Activated T-helper 2 cell treated with anti-CD3 and anti-CD28 coated beads, Interferon-gamma antibody, Interleukin-2, Interleukin-4, amounts not matched to agents 10 μg/mL and 5 μg/mL and 100 μg/mL, durations not matched to agents 14 hours and 24 hours and 36 hours (primary cell): Measurements from ENCODE around the gene EMP1. TPM values are rescaled to one million over a fixed set of nuclear protein-coding genes. Genes with fewer than 3 reads are reported as not detected.

ENCODE experiments used
- DNase-seq: peaks from one replicate; pipeline ENCODE4 v3.0.0; 2021; ENCODE audit warnings: low spot score
- H3K27ac Mint-ChIP-seq: one replicate; pipeline ENCODE4 v1.8.0; 2021; ENCODE audit warnings: mixed read lengths
- H3K27me3 Mint-ChIP-seq: one replicate; pipeline ENCODE4 v1.8.0; 2021; ENCODE audit warnings: low read depth, mixed read lengths
- H3K36me3 Mint-ChIP-seq: one replicate; pipeline ENCODE4 v1.8.0; 2021; ENCODE audit warnings: low read depth, mixed read lengths
- H3K4me1 Mint-ChIP-seq: one replicate; pipeline ENCODE4 v1.8.0; 2021; ENCODE audit warnings: low read depth, mixed read lengths
- H3K4me3 Mint-ChIP-seq: one replicate; pipeline ENCODE4 v1.8.0; 2021; ENCODE audit warnings: low read depth, mild to moderate bottlenecking, moderate library complexity, mixed read lengths
- H3K9me3 Mint-ChIP-seq: one replicate; pipeline ENCODE4 v1.8.0; 2021; ENCODE audit warnings: mixed read lengths
- intact Hi-C: fragments of 100-400 bp; cut with micrococcal nuclease; formaldehyde crosslinking; loops from one replicate; pipeline ENCODE4 v1.15.1; 2023
- total RNA-seq: library from RNA; stranded (reverse); gene quantifications from 2 replicates; pipeline ENCODE4 v1.2.3, GENCODE V29; 2022

Gene EMP1
- total RNA-seq, 1 donor from 2014 or later = 10.2 TPM

DNA sequence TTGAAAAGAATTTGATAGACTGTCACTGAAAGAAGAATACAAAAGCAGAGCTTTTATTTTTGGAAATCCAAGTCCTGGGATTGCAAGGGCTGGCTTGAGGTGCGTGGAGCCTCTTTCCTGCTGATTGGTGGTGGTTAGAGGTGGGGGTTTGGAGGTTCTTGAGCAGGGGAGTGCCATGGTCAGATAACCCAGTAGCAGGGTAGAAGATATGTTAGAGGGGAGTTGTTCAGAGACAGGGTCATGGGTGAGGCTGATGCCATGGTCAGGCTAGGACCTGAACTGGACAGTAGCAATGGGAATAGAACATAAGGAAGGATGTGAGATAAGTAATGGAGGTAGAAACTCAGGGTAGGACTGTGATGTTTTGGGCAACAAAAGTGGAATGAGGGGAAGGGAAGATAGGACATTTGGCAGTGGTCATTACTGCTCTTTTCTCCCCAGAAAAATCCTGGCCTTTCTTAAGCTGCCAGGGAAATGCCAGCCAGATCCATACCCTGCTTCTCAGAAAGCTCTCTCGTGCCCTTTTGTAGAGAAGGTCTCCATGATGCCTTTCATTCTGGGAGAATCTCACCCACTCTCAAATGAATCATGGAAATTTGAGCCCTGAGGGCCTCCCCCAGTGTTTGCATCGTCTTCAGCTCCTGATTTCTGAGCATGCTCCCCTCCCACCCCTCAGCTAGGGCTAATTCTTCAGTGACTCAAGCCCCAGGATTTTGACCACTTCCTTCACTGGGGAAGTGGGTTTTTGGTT is 9.5 kb downstream of the EMP1 start:
- DNase-seq = no peak
- peaks cover 8% of the 10 kb centered on the region for H3K27me3 Mint-ChIP-seq
- no peaks in the 10 kb centered on the region for H3K36me3 Mint-ChIP-seq
- H3K4me1 Mint-ChIP-seq = peaks cover 33% of the 10 kb centered on the region
- H3K9me3 Mint-ChIP-seq = no peaks in the 10 kb centered on the region
- H3K4me3 Mint-ChIP-seq = no peak overlapping the region
- intact Hi-C loops = loop anchor here (1.0 kb wide), 1 partner anchor 10 kb away; the partner anchor contains the start of gene EMP1
- H3K27ac Mint-ChIP-seq = peak overlapping the region; percentile 54

GRCh38 chr12:13206560-13206897 is 10.0 kb downstream of the EMP1 start:
- Mint-ChIP-seq H3K27ac (peak overlapping the region; percentile 54), H3K4me3 (no peak overlapping the region), H3K4me1 (peaks cover 36% of the 10 kb centered on the region), H3K36me3 (no peaks in the 10 kb centered on the region), H3K27me3 (peaks cover 4% of the 10 kb centered on the region), H3K9me3 (no peaks in the 10 kb centered on the region)
- intact Hi-C loops = loop anchor here (1.0 kb wide), 1 partner anchor 10 kb away; the partner anchor contains the start of gene EMP1
- DNase-seq = no peak

- intact Hi-C loops = loop anchor here (1.0 kb wide), 1 partner anchor 21 kb away; no protein-coding TSS in a partner anchor
- no peak for DNase-seq
- Mint-ChIP-seq H3K4me1 (peaks cover 44% of the 10 kb centered on the region), H3K27ac (no peak overlapping the region), H3K9me3 (no peaks in the 10 kb centered on the region), H3K27me3 (peaks cover 2% of the 10 kb centered on the region), H3K4me3 (no peak overlapping the region), H3K36me3 (no peaks in the 10 kb centered on the region)
These were observed 12.3 kb downstream of the EMP1 start for GRCh38 chr12:13208533-13209435.

DNA sequence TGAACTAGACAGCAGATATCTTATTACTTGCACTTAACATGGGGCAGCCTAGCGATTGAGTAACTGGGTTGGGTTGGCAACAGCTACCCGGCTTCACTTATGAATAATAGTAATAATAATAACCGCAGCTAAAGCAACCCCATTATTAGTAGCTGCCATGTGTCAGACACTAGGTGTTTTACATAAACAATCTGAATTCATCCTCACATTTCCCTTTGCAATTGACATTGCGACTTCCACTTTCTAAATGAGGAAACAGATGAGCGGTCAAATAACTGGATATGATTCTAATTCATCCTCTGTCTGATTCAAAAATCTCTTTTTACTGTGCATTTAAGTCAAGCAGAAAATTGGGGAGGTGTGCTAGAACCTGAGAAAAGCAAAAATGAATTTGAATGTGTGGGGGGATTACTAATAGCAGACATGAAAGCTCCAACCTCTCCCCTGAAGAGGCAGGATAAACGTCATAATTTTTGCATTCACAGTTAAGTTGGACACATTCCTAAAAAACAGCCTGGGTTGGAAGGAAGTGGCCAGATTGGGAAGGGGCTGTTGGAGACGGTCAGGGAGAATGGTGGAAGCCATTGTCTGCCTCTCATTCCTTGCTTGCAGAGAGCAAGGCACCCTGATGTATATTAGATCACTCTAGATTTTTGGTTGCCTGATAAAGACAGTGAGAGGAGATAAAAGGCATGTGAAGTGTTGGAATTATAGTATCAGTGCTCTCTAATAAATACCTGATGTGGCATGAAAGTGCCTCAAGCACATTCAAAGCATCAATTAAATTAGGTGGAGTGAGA is 13.1 kb downstream of the EMP1 start:
- no peak overlapping the region for H3K4me3 Mint-ChIP-seq
- no peaks in the 10 kb centered on the region for H3K36me3 Mint-ChIP-seq
- H3K9me3 Mint-ChIP-seq = no peaks in the 10 kb centered on the region
- no peak for DNase-seq
- no peak overlapping the region for H3K27ac Mint-ChIP-seq
- H3K4me1 Mint-ChIP-seq = peaks cover 44% of the 10 kb centered on the region
- H3K27me3 Mint-ChIP-seq = no peaks in the 10 kb centered on the region
- intact Hi-C loops = loop anchor here (1.0 to 5.0 kb wide), 3 partner anchors 13 to 422 kb away; partner anchors contain the start of genes APOLD1, EMP1 and HEBP1

DNA sequence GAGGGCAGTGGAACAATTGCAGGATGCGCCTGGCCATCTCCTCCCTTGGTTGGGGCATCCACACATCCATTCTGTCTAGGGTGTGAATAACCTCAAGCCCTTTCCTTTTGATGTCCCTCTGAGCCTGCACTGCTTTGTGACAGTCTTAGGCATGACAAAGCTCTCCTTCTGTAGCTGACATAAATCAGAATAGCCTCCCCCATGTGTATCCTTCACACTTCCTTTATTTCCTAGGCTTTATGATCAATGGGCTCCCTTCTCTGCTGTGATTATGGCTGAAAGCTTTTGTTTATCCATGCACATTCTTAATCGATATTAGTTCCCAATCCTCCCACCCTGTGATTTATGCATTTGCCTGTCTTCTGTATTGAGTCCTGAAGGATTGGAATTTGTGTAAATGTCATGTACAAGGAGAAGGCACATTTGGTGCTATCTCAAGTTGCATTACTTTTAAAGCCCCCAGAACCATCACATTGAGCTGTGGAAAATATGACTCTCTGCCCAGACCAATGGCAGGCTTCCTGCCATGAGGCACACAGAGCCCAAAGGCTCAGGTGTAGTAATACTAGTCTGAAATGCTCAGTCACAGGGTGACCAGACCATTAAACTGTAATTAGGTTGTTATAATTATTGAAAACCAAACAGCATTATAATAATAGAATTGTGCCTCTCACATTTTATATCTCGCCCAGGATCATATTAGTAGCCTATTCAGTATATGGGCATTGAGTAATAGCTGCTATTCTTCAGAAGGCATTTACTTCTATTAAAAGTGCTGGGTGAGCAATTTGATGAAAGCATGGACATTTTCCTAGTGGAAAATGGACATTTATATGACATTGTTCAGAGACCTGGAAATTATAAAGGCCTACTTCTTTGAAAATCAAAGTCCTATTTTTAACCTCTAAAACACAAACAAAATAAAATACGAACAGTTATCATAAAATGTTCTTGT is 14.0 kb downstream of the EMP1 start:
- intact Hi-C loops = loop anchor here (1.0 to 5.0 kb wide), 3 partner anchors 14 to 423 kb away; partner anchors contain the start of genes APOLD1, EMP1 and HEBP1
- no peaks in the 10 kb centered on the region for H3K36me3 Mint-ChIP-seq
- no peak overlapping the region for H3K27ac Mint-ChIP-seq
- peaks cover 41% of the 10 kb centered on the region for H3K4me1 Mint-ChIP-seq
- no peak for DNase-seq
- H3K27me3 Mint-ChIP-seq = no peaks in the 10 kb centered on the region
- no peak overlapping the region for H3K4me3 Mint-ChIP-seq
- no peaks in the 10 kb centered on the region for H3K9me3 Mint-ChIP-seq

DNA sequence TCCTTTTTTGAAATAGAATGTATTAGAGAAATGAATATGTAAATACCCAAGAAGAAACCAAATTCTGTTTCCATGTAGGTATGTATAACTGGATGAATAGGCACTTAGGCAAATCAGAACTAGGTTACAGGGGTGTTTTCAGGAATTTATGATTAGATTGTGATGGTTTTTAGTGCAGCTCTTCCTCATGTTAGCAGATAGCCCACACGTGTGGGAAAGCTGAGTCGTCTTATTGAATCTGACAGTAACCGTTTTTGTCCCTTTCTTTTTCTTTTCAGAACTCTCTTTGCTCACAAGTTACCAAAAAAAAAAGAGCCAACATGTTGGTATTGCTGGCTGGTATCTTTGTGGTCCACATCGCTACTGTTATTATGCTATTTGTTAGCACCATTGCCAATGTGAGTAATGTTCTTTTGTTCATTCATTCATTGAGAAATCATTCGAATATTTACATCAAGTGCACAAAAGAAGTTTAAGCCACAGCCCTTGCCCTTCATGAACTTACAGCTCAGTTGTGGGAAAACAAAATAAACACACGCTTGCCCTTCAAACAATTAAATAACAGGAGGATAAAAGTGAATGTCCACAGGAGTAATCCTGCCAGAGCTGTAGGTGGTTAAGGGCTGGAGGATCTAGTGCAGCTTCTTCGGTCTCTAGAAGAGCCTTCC is 14.8 kb downstream of the EMP1 start:
- no peak overlapping the region for H3K27ac Mint-ChIP-seq
- H3K4me3 Mint-ChIP-seq = no peak overlapping the region
- no peaks in the 10 kb centered on the region for H3K9me3 Mint-ChIP-seq
- H3K36me3 Mint-ChIP-seq = no peaks in the 10 kb centered on the region
- no peak for DNase-seq
- H3K27me3 Mint-ChIP-seq = peaks cover 1% of the 10 kb centered on the region
- H3K4me1 Mint-ChIP-seq = peaks cover 32% of the 10 kb centered on the region
- intact Hi-C loops = loop anchor here (2.0 to 5.0 kb wide), 2 partner anchors 211 to 424 kb away; partner anchors contain the start of genes APOLD1 and HEBP1

GRCh38 chr12:13211859-13212664 is 15.5 kb downstream of the EMP1 start:
- H3K4me1 Mint-ChIP-seq = peaks cover 26% of the 10 kb centered on the region

GRCh38 chr12:13215056-13215455 is 18.5 kb downstream of the EMP1 start:
- H3K36me3 Mint-ChIP-seq = no peaks in the 10 kb centered on the region
- no peaks in the 10 kb centered on the region for H3K9me3 Mint-ChIP-seq
- H3K4me3 Mint-ChIP-seq = no peak overlapping the region
- H3K4me1 Mint-ChIP-seq = peaks cover 17% of the 10 kb centered on the region
- no peak for DNase-seq
- intact Hi-C loops = loop anchor here (5.0 kb wide), 1 partner anchor 228 kb away; no protein-coding TSS in a partner anchor
- H3K27ac Mint-ChIP-seq = no peak overlapping the region
- H3K27me3 Mint-ChIP-seq = peaks cover 6% of the 10 kb centered on the region

More at GRCh38 chr12:13211859-13212664, 15.5 kb downstream of the EMP1 start:
- no peak overlapping the region for H3K4me3 Mint-ChIP-seq
- H3K27me3 Mint-ChIP-seq = peaks cover 1% of the 10 kb centered on the region
- no peaks in the 10 kb centered on the region for H3K36me3 Mint-ChIP-seq
- intact Hi-C loops = loop anchor here (1.0 to 5.0 kb wide), 4 partner anchors 114 to 425 kb away; partner anchors contain the start of genes APOLD1 and HEBP1
- H3K27ac Mint-ChIP-seq = no peak overlapping the region
- peak; percentile 58 for DNase-seq
- H3K9me3 Mint-ChIP-seq = no peaks in the 10 kb centered on the region

DNA sequence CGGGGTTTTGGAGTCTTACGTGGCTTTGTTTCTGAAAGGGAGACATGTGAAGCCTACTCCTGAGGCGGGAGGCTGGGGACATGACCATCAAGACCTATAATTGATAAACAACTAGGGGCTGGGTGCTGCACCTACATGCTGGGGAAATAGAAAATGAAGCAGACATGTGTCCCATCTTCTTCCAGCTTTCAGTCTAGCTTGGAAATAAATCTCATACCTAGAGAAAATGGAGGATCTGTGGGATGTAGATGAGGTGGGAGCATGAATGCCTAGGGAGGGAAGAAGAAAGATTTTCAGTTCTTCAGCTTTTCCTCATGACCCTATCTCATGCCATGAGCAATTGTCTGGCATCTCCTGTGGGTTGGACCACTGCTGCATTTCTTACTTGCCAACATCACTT is 22.1 kb downstream of the EMP1 start:
- H3K4me3 Mint-ChIP-seq = no peak overlapping the region

DNA sequence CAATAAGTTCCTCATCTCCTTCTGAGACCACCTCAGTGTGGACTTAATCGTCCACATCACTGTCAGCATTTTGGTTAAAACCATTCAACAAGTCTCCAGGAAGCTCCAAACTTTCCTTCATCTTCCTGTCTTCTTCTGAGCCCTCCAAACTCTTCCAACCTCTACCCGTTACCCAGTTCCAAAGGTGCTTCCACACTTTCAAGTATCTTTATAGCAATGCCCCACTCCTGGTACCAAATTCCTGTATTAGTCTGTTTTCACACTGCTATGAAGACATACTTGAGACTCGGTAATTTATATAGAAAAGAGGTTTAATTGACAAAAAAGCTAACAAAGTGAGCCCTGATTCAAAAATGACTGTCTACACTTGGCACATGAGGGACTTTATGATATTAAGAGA is 22.8 kb downstream of the EMP1 start:
- intact Hi-C loops = loop anchor here (5.0 kb wide), 1 partner anchor 232 kb away; no protein-coding TSS in a partner anchor

More for the DNA sequence above, 22.1 kb downstream of the EMP1 start:
- no peak for DNase-seq
- H3K9me3 Mint-ChIP-seq = no peaks in the 10 kb centered on the region
- H3K4me1 Mint-ChIP-seq = no peaks in the 10 kb centered on the region
- H3K27me3 Mint-ChIP-seq = peaks cover 15% of the 10 kb centered on the region
- H3K36me3 Mint-ChIP-seq = no peaks in the 10 kb centered on the region
- H3K27ac Mint-ChIP-seq = no peak overlapping the region
- intact Hi-C loops = loop anchor here (5.0 kb wide), 1 partner anchor 231 kb away; no protein-coding TSS in a partner anchor

More for the DNA sequence above, 22.8 kb downstream of the EMP1 start:
- Mint-ChIP-seq H3K27ac (no peak overlapping the region), H3K4me1 (no peaks in the 10 kb centered on the region), H3K36me3 (no peaks in the 10 kb centered on the region), H3K9me3 (no peaks in the 10 kb centered on the region), H3K27me3 (peaks cover 21% of the 10 kb centered on the region), H3K4me3 (no peak overlapping the region)
- DNase-seq = no peak
